Measurements from ENCODE around the gene CDKN1C. TPM values are rescaled to one million over a fixed set of nuclear protein-coding genes. Genes with fewer than 3 reads are reported as not detected.

CDKN1C gene
- total RNA-seq, 1 experiment from 2014 or later = 15.4 TPM

DNA sequence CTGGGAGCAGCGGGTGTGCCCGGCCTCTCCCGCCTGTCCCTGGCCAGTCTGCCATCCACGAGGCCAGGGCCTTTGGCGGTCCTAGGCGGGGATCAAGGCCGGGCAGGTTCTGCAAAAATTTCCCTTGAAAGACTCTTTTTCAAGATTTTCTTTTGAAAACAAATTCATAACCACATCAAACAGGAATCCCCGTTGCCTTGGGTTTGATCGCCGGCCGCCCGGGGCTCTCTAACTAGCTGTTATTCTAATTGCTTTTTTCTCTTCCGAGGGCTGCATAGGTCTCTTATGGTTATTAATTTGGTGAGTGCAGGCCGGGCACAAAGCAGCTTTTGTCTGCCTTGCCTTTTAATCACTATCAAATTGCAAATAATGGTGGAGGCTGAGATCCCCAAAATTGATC is 42.0 kb downstream of the CDKN1C start:
- Histone ChIP-seq H3K4me1 (ENCODE audit: insufficient read depth, low read length) (no peaks in the 10 kb centered on the region), H3K23ac (ENCODE audit: insufficient read length, low read depth, low read length) (no peak overlapping the region), H3K27ac (ENCODE audit: insufficient read length, low read depth, low read length) (no peak overlapping the region), H3K4me2 (ENCODE audit: insufficient read depth, insufficient read length, low read length) (no peak overlapping the region), H3K56ac (ENCODE audit: insufficient read length, low read depth, low read length) (no peak overlapping the region), H4K91ac (ENCODE audit: insufficient read length, low read depth, low read length) (no peak overlapping the region), H4K8ac (replicated peaks; ENCODE audit: insufficient read length, low read depth, low read length) (no peak overlapping the region), H3K9me3 (ENCODE audit: control insufficient read depth, low read depth, low read length) (no peaks in the 10 kb centered on the region), H2AFZ (ENCODE audit: low read length) (no peak overlapping the region), H3K9ac (ENCODE audit: extremely low read depth, insufficient read length, low read length) (no peak overlapping the region), H3T11ph (ENCODE audit: low read length) (no peak overlapping the region), H2BK20ac (ENCODE audit: low read depth, low read length, poor library complexity, severe bottlenecking) (no peak overlapping the region), H3K14ac (ENCODE audit: insufficient read depth, low read length) (no peak overlapping the region), H3K27me3 (ENCODE audit: insufficient read depth, low read length) (no peaks in the 10 kb centered on the region; the same call in 1 of the 2 replicates), H2AK5ac (ENCODE audit: insufficient read length, low read length) (no peak overlapping the region), H3K79me2 (ENCODE audit: insufficient read depth, low read length) (no peaks in the 10 kb centered on the region), H3K4ac (ENCODE audit: low read depth, low read length) (no peak overlapping the region), H2BK12ac (ENCODE audit: insufficient read length, low read depth, low read length) (no peak overlapping the region), H3K79me1 (ENCODE audit: insufficient read depth, low read depth, low read length, poor library complexity, severe bottlenecking) (no peaks in the 10 kb centered on the region), H2BK5ac (ENCODE audit: insufficient read length, low read length) (no peak overlapping the region), H2BK120ac (ENCODE audit: low read depth, low read length, poor library complexity, severe bottlenecking) (no peak overlapping the region), H4K20me1 (ENCODE audit: control insufficient read depth, insufficient read depth, insufficient read length) (no peaks in the 10 kb centered on the region), H4K5ac (ENCODE audit: insufficient read length, low read depth, low read length) (no peak overlapping the region), H3K23me2 (ENCODE audit: insufficient read length, low read depth, low read length, poor library complexity, severe bottlenecking) (no peaks in the 10 kb centered on the region), H3K18ac (ENCODE audit: insufficient read length, low read depth, low read length) (no peak overlapping the region), H2BK15ac (ENCODE audit: low read depth, low read length) (no peak overlapping the region)
- H3K27ac Mint-ChIP-seq = no peak overlapping the region
- TF ChIP-seq, protein P1, sequence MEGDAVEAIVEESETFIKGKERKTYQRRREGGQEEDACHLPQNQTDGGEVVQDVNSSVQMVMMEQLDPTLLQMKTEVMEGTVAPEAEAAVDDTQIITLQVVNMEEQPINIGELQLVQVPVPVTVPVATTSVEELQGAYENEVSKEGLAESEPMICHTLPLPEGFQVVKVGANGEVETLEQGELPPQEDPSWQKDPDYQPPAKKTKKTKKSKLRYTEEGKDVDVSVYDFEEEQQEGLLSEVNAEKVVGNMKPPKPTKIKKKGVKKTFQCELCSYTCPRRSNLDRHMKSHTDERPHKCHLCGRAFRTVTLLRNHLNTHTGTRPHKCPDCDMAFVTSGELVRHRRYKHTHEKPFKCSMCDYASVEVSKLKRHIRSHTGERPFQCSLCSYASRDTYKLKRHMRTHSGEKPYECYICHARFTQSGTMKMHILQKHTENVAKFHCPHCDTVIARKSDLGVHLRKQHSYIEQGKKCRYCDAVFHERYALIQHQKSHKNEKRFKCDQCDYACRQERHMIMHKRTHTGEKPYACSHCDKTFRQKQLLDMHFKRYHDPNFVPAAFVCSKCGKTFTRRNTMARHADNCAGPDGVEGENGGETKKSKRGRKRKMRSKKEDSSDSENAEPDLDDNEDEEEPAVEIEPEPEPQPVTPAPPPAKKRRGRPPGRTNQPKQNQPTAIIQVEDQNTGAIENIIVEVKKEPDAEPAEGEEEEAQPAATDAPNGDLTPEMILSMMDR (conservative IDR thresholded peaks at IDR 0.05) = no peak
- H3K4me1 Mint-ChIP-seq = peaks cover 12 to 18% of the 10 kb centered on the region in 2 experiments; a peak in 3 of 4 replicates
- no peak for DNase-seq
- H3K36me3 Mint-ChIP-seq (ENCODE audit: insufficient read depth in 1 of 3, low read depth in 3 of 3) = no peaks in the 10 kb centered on the region
- WGBS (ENCODE audit: extremely low coverage, insufficient read length, low lambda C conversion rate) = no CpG with 5 or more reads among the region's 14 CpGs
- no peaks in the 10 kb centered on the region for H3K9me3 Mint-ChIP-seq
- H3K27me3 Mint-ChIP-seq (ENCODE audit: low read depth) = peaks cover 65% of the 10 kb centered on the region
- no peak overlapping the region for H3K4me3 Mint-ChIP-seq
